ENCODE data around the gene BDH1.

BDH1 gene

GRCh38 chr3:197547306-197548011 is 8.3 kb downstream of the BDH1 start:
- H3K27ac ChIP-seq (replicated peaks; ENCODE audit: low read length) = no peak overlapping the region
- H4K91ac ChIP-seq (ENCODE audit: low read depth, low read length, poor library complexity) = no peak overlapping the region

GRCh38 chr3:197546307-197547085 is 9.3 kb downstream of the BDH1 start:
- no peaks in the 10 kb centered on the region for H3K36me3 ChIP-seq (replicated peaks in 1 of 2; ENCODE audit: control insufficient read depth in 2 of 2, insufficient read depth in 2 of 2, low read length in 2 of 2)
- no peak overlapping the region for H2BK12ac ChIP-seq (ENCODE audit: low read length)
- no peak overlapping the region for H3K23ac ChIP-seq (ENCODE audit: low read depth, low read length, poor library complexity)
- H3K9me3 ChIP-seq (replicated peaks in 1 of 2; ENCODE audit: control insufficient read depth in 2 of 2, insufficient read depth in 1 of 2, low read depth in 1 of 2, low read length in 2 of 2) = no peaks in the 10 kb centered on the region
- H3K14ac ChIP-seq (ENCODE audit: low read length) = no peak overlapping the region
- no peak overlapping the region for H2BK15ac ChIP-seq (ENCODE audit: low read length)
- no peak overlapping the region for H3K4me3 ChIP-seq (ENCODE audit: low read length in 2 of 2)
- H3K9ac ChIP-seq (ENCODE audit: low read depth, low read length, poor library complexity) = no peak overlapping the region
- peaks cover 6 to 16% of the 10 kb centered on the region in 2 donors for H3K4me1 ChIP-seq (ENCODE audit: control insufficient read depth in 2 of 2, insufficient read depth in 1 of 2, low read depth in 1 of 2, low read length in 2 of 2)
- H3K18ac ChIP-seq (ENCODE audit: low read length) = no peak overlapping the region
- H3K79me1 ChIP-seq (ENCODE audit: low read depth, low read length) = no peaks in the 10 kb centered on the region
- H3K27me3 ChIP-seq (ENCODE audit: control insufficient read depth in 3 of 3, insufficient read depth in 3 of 3, low read depth in 1 of 3, low read length in 3 of 3) = peaks cover 0 to 13% (median 0%) of the 10 kb centered on the region in 3 experiments
- no peak overlapping the region for H2AFZ ChIP-seq (ENCODE audit: low read length)
- DNase-seq (ENCODE audit: low spot score) = no peak
- H3K27ac ChIP-seq (replicated peaks; ENCODE audit: low read length) = no peak overlapping the region
- H2AK5ac ChIP-seq (ENCODE audit: low read depth, low read length) = no peak overlapping the region
- no peak overlapping the region for H2BK120ac ChIP-seq (ENCODE audit: low read depth, low read length)
- H4K91ac ChIP-seq (ENCODE audit: low read depth, low read length, poor library complexity) = no peak overlapping the region
- WGBS, 2 donors (ENCODE audit: extremely low coverage in 2 of 2, insufficient read length in 2 of 2, insufficient replicate concordance in 1 of 2) = no CpG with 5 or more reads among the region's 10 CpGs
- H3K4me2 ChIP-seq (ENCODE audit: insufficient read depth, low read length, poor library complexity, severe bottlenecking) = no peak overlapping the region
- H4K8ac ChIP-seq (ENCODE audit: low read depth, low read length) = no peak overlapping the region
- H2BK5ac ChIP-seq (ENCODE audit: low read length) = no peak overlapping the region
- no peak overlapping the region for H3K4ac ChIP-seq (ENCODE audit: low read length)

More at GRCh38 chr3:197547306-197548011, 8.3 kb downstream of the BDH1 start:
- Histone ChIP-seq H2AFZ (ENCODE audit: low read length) (no peak overlapping the region), H4K8ac (ENCODE audit: low read depth, low read length) (no peak overlapping the region), H2AK5ac (ENCODE audit: low read depth, low read length) (no peak overlapping the region), H3K4me2 (ENCODE audit: insufficient read depth, low read length, poor library complexity, severe bottlenecking) (no peak overlapping the region), H3K9ac (ENCODE audit: low read depth, low read length, poor library complexity) (no peak overlapping the region), H3K9me3 (replicated peaks in 1 of 2; ENCODE audit: control insufficient read depth in 2 of 2, insufficient read depth in 1 of 2, low read depth in 1 of 2, low read length in 2 of 2) (no peaks in the 10 kb centered on the region), H2BK5ac (ENCODE audit: low read length) (no peak overlapping the region), H3K23ac (ENCODE audit: low read depth, low read length, poor library complexity) (no peak overlapping the region), H3K14ac (ENCODE audit: low read length) (no peak overlapping the region), H3K4me1 (ENCODE audit: control insufficient read depth in 2 of 2, insufficient read depth in 1 of 2, low read depth in 1 of 2, low read length in 2 of 2) (peaks cover 3 to 10% of the 10 kb centered on the region in 2 donors), H3K18ac (ENCODE audit: low read length) (no peak overlapping the region), H3K27me3 (ENCODE audit: control insufficient read depth in 3 of 3, insufficient read depth in 3 of 3, low read depth in 1 of 3, low read length in 3 of 3) (peaks cover 0 to 13% (median 0%) of the 10 kb centered on the region in 3 experiments), H3K4me3 (ENCODE audit: low read length in 2 of 2) (no peak overlapping the region), H3K4ac (ENCODE audit: low read length) (no peak overlapping the region), H2BK15ac (ENCODE audit: low read length) (no peak overlapping the region), H3K36me3 (replicated peaks in 1 of 2; ENCODE audit: control insufficient read depth in 2 of 2, insufficient read depth in 2 of 2, low read length in 2 of 2) (no peaks in the 10 kb centered on the region), H3K79me1 (ENCODE audit: low read depth, low read length) (no peaks in the 10 kb centered on the region), H2BK120ac (ENCODE audit: low read depth, low read length) (no peak overlapping the region), H2BK12ac (ENCODE audit: low read length) (no peak overlapping the region)
- no CpG with 5 or more reads among the region's 11 CpGs for WGBS, 2 donors (ENCODE audit: extremely low coverage in 2 of 2, insufficient read length in 2 of 2, insufficient replicate concordance in 1 of 2)
- DNase-seq (ENCODE audit: low spot score) = no peak

GRCh38 chr3:197545571-197545970 is 10.2 kb downstream of the BDH1 start:
- Histone ChIP-seq H4K8ac (ENCODE audit: low read depth, low read length) (no peak overlapping the region), H2BK12ac (ENCODE audit: low read length) (no peak overlapping the region), H3K14ac (ENCODE audit: low read length) (no peak overlapping the region), H3K9me3 (replicated peaks in 1 of 2; ENCODE audit: control insufficient read depth in 2 of 2, insufficient read depth in 1 of 2, low read depth in 1 of 2, low read length in 2 of 2) (no peaks in the 10 kb centered on the region), H3K4me1 (ENCODE audit: control insufficient read depth in 2 of 2, insufficient read depth in 1 of 2, low read depth in 1 of 2, low read length in 2 of 2) (peaks cover 6 to 16% of the 10 kb centered on the region in 2 donors), H2AK5ac (ENCODE audit: low read depth, low read length) (no peak overlapping the region), H3K27me3 (ENCODE audit: control insufficient read depth in 3 of 3, insufficient read depth in 3 of 3, low read depth in 1 of 3, low read length in 3 of 3) (peaks cover 0 to 13% (median 0%) of the 10 kb centered on the region in 3 experiments), H3K18ac (ENCODE audit: low read length) (no peak overlapping the region), H4K91ac (ENCODE audit: low read depth, low read length, poor library complexity) (no peak overlapping the region), H2AFZ (ENCODE audit: low read length) (no peak overlapping the region), H3K4ac (ENCODE audit: low read length) (no peak overlapping the region), H2BK120ac (ENCODE audit: low read depth, low read length) (no peak overlapping the region), H2BK15ac (ENCODE audit: low read length) (no peak overlapping the region), H3K36me3 (replicated peaks in 1 of 2; ENCODE audit: control insufficient read depth in 2 of 2, insufficient read depth in 2 of 2, low read length in 2 of 2) (no peaks in the 10 kb centered on the region), H3K9ac (ENCODE audit: low read depth, low read length, poor library complexity) (no peak overlapping the region), H3K27ac (replicated peaks; ENCODE audit: low read length) (no peak overlapping the region), H3K4me3 (ENCODE audit: low read length in 2 of 2) (no peak overlapping the region), H2BK5ac (ENCODE audit: low read length) (no peak overlapping the region), H3K4me2 (ENCODE audit: insufficient read depth, low read length, poor library complexity, severe bottlenecking) (no peak overlapping the region), H3K79me1 (ENCODE audit: low read depth, low read length) (no peaks in the 10 kb centered on the region), H3K23ac (ENCODE audit: low read depth, low read length, poor library complexity) (no peak overlapping the region)
- WGBS, 2 donors (ENCODE audit: extremely low coverage in 2 of 2, insufficient read length in 2 of 2, insufficient replicate concordance in 1 of 2) = no CpG with 5 or more reads among the region's 5 CpGs
- DNase-seq (ENCODE audit: low spot score) = no peak

GRCh38 chr3:197545101-197545500 is 10.7 kb downstream of the BDH1 start:
- no peak overlapping the region for H3K9ac ChIP-seq (ENCODE audit: low read depth, low read length, poor library complexity)
- H3K27ac ChIP-seq (replicated peaks; ENCODE audit: low read length) = no peak overlapping the region
- no peak overlapping the region for H3K23ac ChIP-seq (ENCODE audit: low read depth, low read length, poor library complexity)
- no peak overlapping the region for H2BK15ac ChIP-seq (ENCODE audit: low read length)
- H3K27me3 ChIP-seq (ENCODE audit: control insufficient read depth in 3 of 3, insufficient read depth in 3 of 3, low read depth in 1 of 3, low read length in 3 of 3) = peaks cover 0 to 13% (median 0%) of the 10 kb centered on the region in 3 experiments
- no peak overlapping the region for H2AFZ ChIP-seq (ENCODE audit: low read length)
- no peak overlapping the region for H4K8ac ChIP-seq (ENCODE audit: low read depth, low read length)
- H2BK5ac ChIP-seq (ENCODE audit: low read length) = no peak overlapping the region
- H3K18ac ChIP-seq (ENCODE audit: low read length) = no peak overlapping the region
- DNase-seq (ENCODE audit: low spot score) = no peak
- H3K36me3 ChIP-seq (replicated peaks in 1 of 2; ENCODE audit: control insufficient read depth in 2 of 2, insufficient read depth in 2 of 2, low read length in 2 of 2) = no peaks in the 10 kb centered on the region
- no peak overlapping the region for H2BK120ac ChIP-seq (ENCODE audit: low read depth, low read length)
- H3K14ac ChIP-seq (ENCODE audit: low read length) = no peak overlapping the region
- no peaks in the 10 kb centered on the region for H3K9me3 ChIP-seq (replicated peaks in 1 of 2; ENCODE audit: control insufficient read depth in 2 of 2, insufficient read depth in 1 of 2, low read depth in 1 of 2, low read length in 2 of 2)
- H2AK5ac ChIP-seq (ENCODE audit: low read depth, low read length) = no peak overlapping the region
- H4K91ac ChIP-seq (ENCODE audit: low read depth, low read length, poor library complexity) = no peak overlapping the region
- H3K4ac ChIP-seq (ENCODE audit: low read length) = no peak overlapping the region
- no peak overlapping the region for H3K4me2 ChIP-seq (ENCODE audit: insufficient read depth, low read length, poor library complexity, severe bottlenecking)
- no peak overlapping the region for H3K4me3 ChIP-seq (ENCODE audit: low read length in 2 of 2)
- no peaks in the 10 kb centered on the region for H3K79me1 ChIP-seq (ENCODE audit: low read depth, low read length)
- H3K4me1 ChIP-seq (ENCODE audit: control insufficient read depth in 2 of 2, insufficient read depth in 1 of 2, low read depth in 1 of 2, low read length in 2 of 2) = peaks cover 6 to 11% of the 10 kb centered on the region in 2 donors
- H2BK12ac ChIP-seq (ENCODE audit: low read length) = no peak overlapping the region
- WGBS, 2 donors (ENCODE audit: extremely low coverage in 2 of 2, insufficient read length in 2 of 2, insufficient replicate concordance in 1 of 2) = no CpG with 5 or more reads among the region's 9 CpGs

Data from neuronal stem cell (in vitro differentiated cells).